Caco-2 (cell line): ENCODE results near the gene PSMD8. TPM values are rescaled to one million over a fixed set of nuclear protein-coding genes. Genes with fewer than 3 reads are reported as not detected.

Experiments
- BruUV-seq: library from RNA; stranded (reverse); fragments of 400-500 nt; replicated peaks from 2 replicates; lab custom pipeline; 2021; lab: Mats Ljungman, UMichigan
- CTCF ChIA-PET: fragments of 300-600 bp; sonication (Branson Sonifier 250); formaldehyde crosslinking; loops from one replicate; lab custom pipeline; 2022; ENCODE audit warnings: antibody characterized with exemption; lab: Charles Lee
- POLR2A ChIA-PET: fragments of 300-600 bp; sonication (Branson Sonifier 250); formaldehyde crosslinking; loops from one replicate; lab custom pipeline; 2022; ENCODE audit warnings: antibody characterized with exemption; lab: Charles Lee
- DNase-seq, 2 experiments: peaks; one replicate each; pipeline versions ENCODE4 v3.0.0 to v3.0.0-alpha.2; 2020 to 2022
- H3K27me3 ChIP-seq: replicated peaks from 2 replicates; pipeline ENCODE4 v1.6.0; 2011; ENCODE audit warnings: low read length; ENCODE audit not compliant: control insufficient read depth, insufficient read depth
- H3K36me3 ChIP-seq: 2 replicates; pipeline ENCODE4 v1.5.1; 2011; ENCODE audit warnings: low read length; ENCODE audit not compliant: control insufficient read depth, insufficient read depth
- H3K4me1 ChIP-seq: fragments of 250-450 bp; sonication (Bioruptor Pico); 2 replicates; pipeline ENCODE4 v1.5.1; 2020; ENCODE audit warnings: mild to moderate bottlenecking
- H3K4me3 ChIP-seq: 2 replicates; pipeline ENCODE4 v1.5.1; 2011; ENCODE audit warnings: low read depth, mild to moderate bottlenecking, control low read depth, low read length
- H3K9me3 ChIP-seq: fragments of 250-450 bp; sonication (Bioruptor Pico); 2 replicates; pipeline ENCODE4 v1.5.1; 2020; ENCODE audit warnings: mild to moderate bottlenecking, moderate library complexity
- H3K27ac Mint-ChIP-seq: one replicate; pipeline ENCODE4 v1.8.0; 2022; ENCODE audit warnings: mixed read lengths; ENCODE audit not compliant: unreplicated experiment
- H3K27me3 Mint-ChIP-seq: one replicate; pipeline ENCODE4 v1.8.0; 2022; ENCODE audit warnings: mixed read lengths; ENCODE audit not compliant: insufficient read depth, unreplicated experiment
- H3K36me3 Mint-ChIP-seq: one replicate; pipeline ENCODE4 v1.8.0; 2022; ENCODE audit warnings: mild to moderate bottlenecking, mixed read lengths; ENCODE audit not compliant: insufficient read depth, unreplicated experiment
- H3K4me1 Mint-ChIP-seq: one replicate; pipeline ENCODE4 v1.8.0; 2022; ENCODE audit warnings: low read depth, mixed read lengths; ENCODE audit not compliant: unreplicated experiment
- H3K4me3 Mint-ChIP-seq: one replicate; pipeline ENCODE4 v1.8.0; 2022; ENCODE audit warnings: mild to moderate bottlenecking, moderate library complexity, mixed read lengths; ENCODE audit not compliant: unreplicated experiment
- H3K9me3 Mint-ChIP-seq: one replicate; pipeline ENCODE4 v1.8.0; 2022; ENCODE audit warnings: mixed read lengths; ENCODE audit not compliant: unreplicated experiment
- intact Hi-C: fragments of 100-400 bp; cut with micrococcal nuclease; formaldehyde crosslinking; loops from one replicate; pipeline ENCODE4 v1.10.0; 2022; ENCODE audit not compliant: unreplicated experiment
- total RNA-seq: library from RNA; stranded (reverse); gene quantifications from 2 replicates; pipeline ENCODE4 v1.2.3, GENCODE V29; 2022
- TF ChIP-seq, protein P1 (sequence below), 2 experiments: fragments of 200-600 bp in 1 of 2; IDR thresholded peaks; 1 replicate in 1 of 2; 2 replicates in 1 of 2; pipeline versions ENCODE4 v1.5.1 to v1.8.0; 2011 to 2022; ENCODE audit warnings: antibody characterized with exemption in 1 of 2, control low read depth in 1 of 2, inconsistent platforms in 1 of 2, low read depth in 1 of 2, low read length in 1 of 2, mild to moderate bottlenecking in 1 of 2, moderate library complexity in 1 of 2; ENCODE audit not compliant: insufficient read depth in 1 of 2, severe bottlenecking in 1 of 2, unreplicated experiment in 1 of 2

The PSMD8 gene
- total RNA-seq, 1 experiment from 2014 or later = 264 TPM

GRCh38 chr19:38412491-38412890, 38.1 kb downstream of the PSMD8 start:
- H3K4me1 ChIP-seq = peaks cover 20% of the 10 kb centered on the region
- no peaks in the 10 kb centered on the region for H3K9me3 ChIP-seq
- no peak overlapping the region for H3K4me3 Mint-ChIP-seq
- intact Hi-C loops = no loop called here
- H3K27me3 ChIP-seq = no peaks in the 10 kb centered on the region
- H3K4me1 Mint-ChIP-seq = peaks cover 13% of the 10 kb centered on the region
- no TSS peak for BruUV-seq
- POLR2A ChIA-PET = no interaction called here
- H3K4me3 ChIP-seq = no peak overlapping the region
- no peaks in the 10 kb centered on the region for H3K27me3 Mint-ChIP-seq
- no peak overlapping the region for H3K27ac Mint-ChIP-seq
- CTCF ChIA-PET = interaction anchor here (5.2 kb wide), 1 partner anchor 9 kb away, joined by 22 read pairs; the partner anchor contains the start of gene FAM98C
- H3K36me3 ChIP-seq = no peaks in the 10 kb centered on the region
- H3K9me3 Mint-ChIP-seq = no peaks in the 10 kb centered on the region
- TF ChIP-seq, protein P1, sequence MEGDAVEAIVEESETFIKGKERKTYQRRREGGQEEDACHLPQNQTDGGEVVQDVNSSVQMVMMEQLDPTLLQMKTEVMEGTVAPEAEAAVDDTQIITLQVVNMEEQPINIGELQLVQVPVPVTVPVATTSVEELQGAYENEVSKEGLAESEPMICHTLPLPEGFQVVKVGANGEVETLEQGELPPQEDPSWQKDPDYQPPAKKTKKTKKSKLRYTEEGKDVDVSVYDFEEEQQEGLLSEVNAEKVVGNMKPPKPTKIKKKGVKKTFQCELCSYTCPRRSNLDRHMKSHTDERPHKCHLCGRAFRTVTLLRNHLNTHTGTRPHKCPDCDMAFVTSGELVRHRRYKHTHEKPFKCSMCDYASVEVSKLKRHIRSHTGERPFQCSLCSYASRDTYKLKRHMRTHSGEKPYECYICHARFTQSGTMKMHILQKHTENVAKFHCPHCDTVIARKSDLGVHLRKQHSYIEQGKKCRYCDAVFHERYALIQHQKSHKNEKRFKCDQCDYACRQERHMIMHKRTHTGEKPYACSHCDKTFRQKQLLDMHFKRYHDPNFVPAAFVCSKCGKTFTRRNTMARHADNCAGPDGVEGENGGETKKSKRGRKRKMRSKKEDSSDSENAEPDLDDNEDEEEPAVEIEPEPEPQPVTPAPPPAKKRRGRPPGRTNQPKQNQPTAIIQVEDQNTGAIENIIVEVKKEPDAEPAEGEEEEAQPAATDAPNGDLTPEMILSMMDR (IDR thresholded peaks at IDR 0.05; ENCODE audit: insufficient read depth in 1 of 2, low read depth in 1 of 2, low read length in 1 of 2, severe bottlenecking in 1 of 2, unreplicated experiment in 1 of 2) = no peak
- no peak for DNase-seq
- peaks cover 6% of the 10 kb centered on the region for H3K36me3 Mint-ChIP-seq

GRCh38 chr19:38412961-38413360, 38.6 kb downstream of the PSMD8 start:
- Mint-ChIP-seq H3K27me3 (no peaks in the 10 kb centered on the region), H3K4me1 (peaks cover 18% of the 10 kb centered on the region), H3K36me3 (peaks cover 10% of the 10 kb centered on the region), H3K27ac (no peak overlapping the region), H3K4me3 (no peak overlapping the region), H3K9me3 (no peaks in the 10 kb centered on the region)
- H3K4me3 ChIP-seq = no peak overlapping the region
- peaks cover 22% of the 10 kb centered on the region for H3K4me1 ChIP-seq
- no peaks in the 10 kb centered on the region for H3K27me3 ChIP-seq
- intact Hi-C loops = no loop called here
- H3K9me3 ChIP-seq = no peaks in the 10 kb centered on the region
- POLR2A ChIA-PET = no interaction called here
- H3K36me3 ChIP-seq = no peaks in the 10 kb centered on the region
- DNase-seq = no peak
- CTCF ChIA-PET = interaction anchor here (5.2 kb wide), 1 partner anchor 10 kb away, joined by 22 read pairs; the partner anchor contains the start of gene FAM98C
- no TSS peak for BruUV-seq
- TF ChIP-seq, protein P1 (IDR thresholded peaks at IDR 0.05; ENCODE audit: insufficient read depth in 1 of 2, low read depth in 1 of 2, low read length in 1 of 2, severe bottlenecking in 1 of 2, unreplicated experiment in 1 of 2) = no peak

- H3K4me3 ChIP-seq = no peak overlapping the region
- H3K27me3 Mint-ChIP-seq = no peaks in the 10 kb centered on the region
- no TSS peak for BruUV-seq
- TF ChIP-seq, protein P1 (IDR thresholded peaks at IDR 0.05; ENCODE audit: insufficient read depth in 1 of 2, low read depth in 1 of 2, low read length in 1 of 2, severe bottlenecking in 1 of 2, unreplicated experiment in 1 of 2) = no peak
- H3K36me3 ChIP-seq = no peaks in the 10 kb centered on the region
- no peaks in the 10 kb centered on the region for H3K9me3 ChIP-seq
- H3K4me1 ChIP-seq = peaks cover 23% of the 10 kb centered on the region
- CTCF ChIA-PET = interaction anchor here (0.8 to 5.2 kb wide), 2 partner anchors 10 to 78 kb away, joined by 3 to 22 read pairs; partner anchors contain the start of genes CATSPERG and FAM98C
- no peak for DNase-seq
- H3K4me3 Mint-ChIP-seq = no peak overlapping the region
- peaks cover 18% of the 10 kb centered on the region for H3K4me1 Mint-ChIP-seq
- no peak overlapping the region for H3K27ac Mint-ChIP-seq
- H3K27me3 ChIP-seq = no peaks in the 10 kb centered on the region
- no peaks in the 10 kb centered on the region for H3K9me3 Mint-ChIP-seq
- POLR2A ChIA-PET = no interaction called here
- intact Hi-C loops = no loop called here
- H3K36me3 Mint-ChIP-seq = peaks cover 14% of the 10 kb centered on the region
Observed at GRCh38 chr19:38413416-38413815, 39.0 kb downstream of the PSMD8 start.
